Stimulated activated CD4-positive, alpha-beta T cell treated with anti-CD3 and anti-CD28 coated beads, Interleukin-12 subunit alpha, Interleukin-12 subunit beta, amount 100 ng/mL, for 24 hours (primary cell): Measurements from ENCODE around the gene SRGN.
"Not testable (repeated sequence)": the region's sequence is repeated elsewhere in the genome, so short reads cannot be mapped to it uniquely, and the experiment has no call there.

Experiments
- DNase-seq, 2 experiments: peaks; one replicate each; pipeline ENCODE4 v3.0.0-alpha.2; 2020; ENCODE audit warnings: low read depth in 2 of 2

The SRGN gene

DNA sequence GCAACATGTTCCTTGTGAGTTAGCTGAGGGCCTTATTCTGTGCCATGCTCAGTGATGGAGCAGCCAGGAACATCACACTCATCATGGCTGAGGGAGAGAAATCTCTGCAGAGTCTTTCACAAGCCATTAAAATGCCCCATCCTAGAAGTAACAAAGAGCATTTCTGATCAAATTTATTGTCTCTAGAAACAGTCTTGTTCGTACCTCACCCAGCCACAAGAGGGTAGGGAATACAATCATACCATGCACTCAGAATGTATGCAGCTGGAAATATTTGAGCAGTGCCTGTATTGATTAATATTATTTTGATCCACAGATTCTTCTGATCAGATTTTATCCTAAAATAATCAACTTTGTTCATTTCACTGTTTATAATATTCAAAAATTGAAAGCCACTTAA lies 53.4 kb downstream of the SRGN start:
- DNase-seq, result no peak

DNA sequence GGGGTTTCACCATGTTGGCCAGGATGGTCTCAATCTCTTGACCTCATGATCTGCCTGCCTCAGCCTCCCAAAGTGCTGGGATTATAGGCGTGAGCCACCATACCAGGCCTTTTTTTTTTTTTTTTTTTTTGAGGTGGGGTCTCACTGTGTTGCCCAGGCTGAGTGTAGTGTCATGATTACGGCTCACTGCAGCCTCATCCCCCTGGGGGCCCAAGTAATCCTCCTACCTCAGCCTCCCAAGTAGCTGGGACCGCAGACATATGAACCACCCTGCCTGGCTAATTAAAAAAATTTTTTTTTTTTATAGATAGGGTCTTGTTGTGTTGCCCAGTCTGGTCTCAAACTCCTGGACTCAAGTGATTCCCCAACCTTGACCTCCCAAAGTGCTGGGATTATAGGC lies 54.2 kb downstream of the SRGN start:
- not testable (repeated sequence) for DNase-seq

DNA sequence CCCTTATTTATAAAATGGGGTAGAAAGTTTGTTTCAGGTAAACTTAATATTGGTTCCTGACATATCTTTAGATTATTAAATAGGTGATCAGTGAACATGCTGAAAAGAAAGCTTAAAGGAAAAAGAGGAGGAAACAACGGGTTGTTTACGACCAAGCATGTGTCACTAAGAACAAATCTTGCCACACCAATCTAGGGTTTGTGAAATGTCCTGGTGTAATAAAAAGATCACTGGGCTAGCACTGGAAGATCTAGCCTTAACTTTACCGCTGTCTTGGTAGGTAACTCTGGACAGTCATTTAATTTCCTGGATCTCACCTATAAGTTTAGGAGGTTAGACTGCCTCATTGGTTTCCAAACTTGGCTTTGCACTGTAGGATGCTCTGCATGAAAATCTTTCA lies 55.1 kb downstream of the SRGN start:
- DNase-seq, result no peak

DNA sequence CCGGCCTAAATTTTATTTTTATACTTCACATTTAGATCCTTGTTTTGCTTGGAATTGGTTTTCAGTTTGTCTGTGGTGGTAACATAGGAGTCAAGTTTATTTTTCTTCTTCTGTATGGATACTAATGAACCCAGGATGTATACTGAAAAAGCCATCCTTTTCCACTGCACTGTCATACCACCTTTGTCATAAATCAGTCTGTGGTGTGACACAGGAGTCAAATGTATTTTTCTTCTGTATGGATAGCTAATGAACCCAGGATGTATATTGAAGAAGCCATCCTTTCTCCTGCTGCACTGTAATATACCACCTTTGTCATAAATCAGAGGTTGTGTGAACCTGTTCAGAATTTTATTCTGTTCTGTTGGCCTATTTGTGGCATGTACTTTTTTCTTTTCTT lies 57.4 kb downstream of the SRGN start:
- DNase-seq, result no peak

DNA sequence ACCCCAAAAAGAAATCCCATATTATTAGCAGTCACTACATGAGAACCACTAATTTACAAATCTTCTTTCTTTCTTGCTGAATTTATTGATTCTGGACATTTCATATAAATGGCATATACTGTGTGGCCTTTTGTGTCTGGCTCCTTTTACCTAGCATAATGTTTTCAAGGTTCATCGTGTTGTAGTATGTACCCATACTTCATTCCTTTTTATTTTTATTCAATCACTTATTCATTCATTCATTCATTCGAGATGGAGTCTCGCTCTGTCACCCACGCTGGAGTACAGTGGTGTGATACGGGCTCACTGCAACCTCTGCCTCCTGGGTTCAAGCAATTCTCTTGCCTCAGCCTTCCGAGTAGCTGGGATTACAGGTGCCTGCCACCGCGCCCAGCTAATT lies 58.0 kb downstream of the SRGN start:
- DNase-seq, result no peak

DNA sequence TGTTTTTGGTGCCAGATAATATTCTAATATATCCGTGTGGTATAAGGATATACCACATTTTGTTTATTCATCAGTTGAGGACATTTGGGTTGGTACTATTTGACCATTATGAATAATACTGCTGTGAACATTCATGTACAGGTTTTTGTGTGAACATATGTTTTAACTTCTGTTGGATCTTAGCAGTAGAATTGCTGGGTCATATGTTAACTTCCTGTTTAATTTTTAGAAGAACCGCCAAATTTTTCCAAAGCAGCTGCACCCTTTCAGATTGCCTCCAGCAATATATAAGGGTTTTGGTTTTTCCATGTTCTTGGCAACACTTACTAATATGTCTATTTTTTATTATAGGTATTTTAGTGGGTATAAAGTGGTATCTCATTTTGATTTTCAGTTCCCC lies 58.9 kb downstream of the SRGN start:
- no peak for DNase-seq

DNA sequence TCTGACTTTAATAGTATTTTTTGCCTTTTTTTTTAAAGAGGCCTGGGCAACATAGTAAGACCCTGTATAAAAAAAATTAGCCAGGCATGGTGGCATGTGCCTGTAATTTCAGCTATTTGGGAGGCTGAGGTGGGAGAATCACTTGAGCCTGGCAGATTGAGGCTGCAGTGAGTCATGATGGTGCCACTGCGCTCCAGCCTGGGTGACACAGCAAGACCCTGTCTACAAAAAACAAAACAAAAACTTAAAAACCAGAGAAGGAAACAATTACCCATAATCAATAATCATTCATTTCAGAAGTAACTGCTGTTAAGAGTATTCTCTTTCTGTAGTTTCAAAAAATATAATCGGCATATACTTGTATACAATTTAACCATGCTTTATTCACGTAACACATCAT lies 64.1 kb downstream of the SRGN start:
- no peak for DNase-seq

DNA sequence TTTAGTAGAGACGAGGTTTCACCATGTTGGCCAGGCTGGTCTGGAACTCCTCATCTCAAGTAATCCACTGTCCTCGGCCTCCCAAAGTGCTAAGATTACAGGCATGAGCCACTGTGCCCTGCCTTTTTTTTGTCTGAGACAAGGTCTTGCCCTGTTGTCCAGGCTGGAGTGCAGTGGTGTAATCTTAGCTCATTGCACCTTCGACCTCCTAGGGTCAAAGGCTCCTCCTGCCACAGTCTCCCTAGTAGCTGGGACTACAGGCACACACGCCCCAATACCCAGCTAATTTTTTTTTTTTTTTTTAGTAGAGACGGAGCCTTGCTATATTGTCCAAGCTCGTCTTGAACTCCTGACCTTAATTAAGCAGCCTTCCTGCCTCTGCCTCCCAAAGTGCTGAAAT lies 65.3 kb downstream of the SRGN start:
- no peak for DNase-seq
